DOHH2 (cell line): ENCODE results near the gene ORC4.

Experiments
- H3F3A ChIP-seq: fragments of 200-600 bp; sonication (generic), shearing (Covaris generic); 2 replicates; pipeline ENCODE4 v1.6.0; 2016; ENCODE audit warnings: antibody characterized with exemption, mild to moderate bottlenecking; ENCODE audit not compliant: control insufficient read depth, insufficient read depth
- H3K27ac ChIP-seq: fragments of 200-600 bp; sonication (generic); 2 replicates; pipeline ENCODE4 v1.5.1; 2014; ENCODE audit warnings: low read depth, mild to moderate bottlenecking, low read length, moderate library complexity
- H3K27me3 ChIP-seq: fragments of 200-600 bp; sonication (generic); 2 replicates; pipeline ENCODE4 v1.6.1; 2014; ENCODE audit warnings: mild to moderate bottlenecking, low read length, mixed read lengths; ENCODE audit not compliant: control insufficient read depth
- H3K36me3 ChIP-seq: fragments of 200-600 bp; sonication (generic); 2 replicates; pipeline ENCODE4 v1.6.1; 2014; ENCODE audit warnings: mild to moderate bottlenecking, low read length, moderate library complexity, mixed read lengths; ENCODE audit not compliant: control insufficient read depth
- H3K4me1 ChIP-seq: fragments of 200-600 bp; sonication (generic); 2 replicates; pipeline ENCODE4 v1.6.1; 2014; ENCODE audit warnings: mild to moderate bottlenecking, low read length, mixed read lengths; ENCODE audit not compliant: control insufficient read depth
- H3K4me2 ChIP-seq: fragments of 200-600 bp; sonication (generic); 2 replicates; pipeline ENCODE4 v1.6.0; 2014; ENCODE audit warnings: mild to moderate bottlenecking, low read length, moderate library complexity
- H3K4me3 ChIP-seq: fragments of 200-600 bp; sonication (generic); 2 replicates; pipeline ENCODE4 v1.5.1; 2014; ENCODE audit warnings: mild to moderate bottlenecking, low read length, mixed read lengths
- H3K79me2 ChIP-seq: fragments of 200-600 bp; sonication (generic); 2 replicates; pipeline ENCODE4 v1.6.1; 2014; ENCODE audit warnings: mild to moderate bottlenecking, low read length, mixed read lengths; ENCODE audit not compliant: control insufficient read depth
- H3K9me2 ChIP-seq: fragments of 200-600 bp; sonication (generic); replicated peaks from 2 replicates; pipeline ENCODE4 v1.6.1; 2014; ENCODE audit warnings: mild to moderate bottlenecking, low read length, mixed read lengths; ENCODE audit not compliant: control insufficient read depth
- H3K9me3 ChIP-seq: fragments of 200-600 bp; sonication (generic); 2 replicates; pipeline ENCODE4 v1.6.1; 2014; ENCODE audit warnings: antibody characterized with exemption, low read length, mixed read lengths; ENCODE audit not compliant: control insufficient read depth, insufficient read depth
- H4K20me1 ChIP-seq: fragments of 200-600 bp; sonication (generic); 2 replicates; pipeline ENCODE4 v1.6.0; 2014; ENCODE audit warnings: low read depth, mild to moderate bottlenecking, antibody characterized with exemption, low read length, moderate library complexity; ENCODE audit not compliant: control insufficient read depth, insufficient read depth
- EZH2phosphoT487 ChIP-seq: fragments of 200-600 bp; sonication (generic); IDR thresholded peaks from 2 replicates; pipeline ENCODE4 v1.6.1; 2017; ENCODE audit warnings: borderline replicate concordance, mild to moderate bottlenecking, antibody characterized with exemption, low read length, moderate library complexity, mixed read lengths
- TF ChIP-seq, protein P1 (sequence below): fragments of 200-600 bp; sonication (generic); IDR thresholded peaks from one replicate; pipeline ENCODE4 v1.5.1; 2014; ENCODE audit warnings: antibody characterized with exemption, mild to moderate bottlenecking, low read depth, low read length; ENCODE audit not compliant: poor library complexity, severe bottlenecking

ORC4 gene

DNA sequence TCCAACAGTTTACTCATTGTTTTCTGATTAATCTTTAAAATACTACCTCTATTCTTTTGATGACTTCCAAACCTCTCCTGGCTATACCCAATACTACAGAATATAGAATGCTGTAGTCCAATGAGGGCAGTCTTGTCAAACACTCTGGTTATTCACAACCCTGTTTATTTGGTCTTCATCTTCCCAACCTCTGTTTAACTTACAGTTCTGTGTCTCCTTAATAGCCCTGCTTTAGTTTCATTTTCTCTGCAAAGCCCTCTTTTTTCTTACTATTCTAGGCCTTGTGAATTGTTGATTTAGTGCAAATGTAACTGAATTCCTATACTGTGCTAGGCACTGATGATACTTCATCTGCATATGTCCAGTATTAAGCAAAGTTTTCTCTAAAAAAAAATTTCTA lies 135.7 kb downstream of the ORC4 start:
- H3K9me2 ChIP-seq: no peaks in the 10 kb centered on the region
- H3K27me3 ChIP-seq: no peaks in the 10 kb centered on the region
- no peaks in the 10 kb centered on the region for H3K9me3 ChIP-seq
- H3K4me3 ChIP-seq: no peak overlapping the region
- no peaks in the 10 kb centered on the region for H3K36me3 ChIP-seq
- no peaks in the 10 kb centered on the region for H3F3A ChIP-seq
- H3K4me2 ChIP-seq: no peak overlapping the region
- H3K27ac ChIP-seq: no peak overlapping the region
- peaks cover 8% of the 10 kb centered on the region for H3K4me1 ChIP-seq
- no peaks in the 10 kb centered on the region for H4K20me1 ChIP-seq
- TF ChIP-seq EZH2phosphoT487: no peak
- TF ChIP-seq, protein P1, sequence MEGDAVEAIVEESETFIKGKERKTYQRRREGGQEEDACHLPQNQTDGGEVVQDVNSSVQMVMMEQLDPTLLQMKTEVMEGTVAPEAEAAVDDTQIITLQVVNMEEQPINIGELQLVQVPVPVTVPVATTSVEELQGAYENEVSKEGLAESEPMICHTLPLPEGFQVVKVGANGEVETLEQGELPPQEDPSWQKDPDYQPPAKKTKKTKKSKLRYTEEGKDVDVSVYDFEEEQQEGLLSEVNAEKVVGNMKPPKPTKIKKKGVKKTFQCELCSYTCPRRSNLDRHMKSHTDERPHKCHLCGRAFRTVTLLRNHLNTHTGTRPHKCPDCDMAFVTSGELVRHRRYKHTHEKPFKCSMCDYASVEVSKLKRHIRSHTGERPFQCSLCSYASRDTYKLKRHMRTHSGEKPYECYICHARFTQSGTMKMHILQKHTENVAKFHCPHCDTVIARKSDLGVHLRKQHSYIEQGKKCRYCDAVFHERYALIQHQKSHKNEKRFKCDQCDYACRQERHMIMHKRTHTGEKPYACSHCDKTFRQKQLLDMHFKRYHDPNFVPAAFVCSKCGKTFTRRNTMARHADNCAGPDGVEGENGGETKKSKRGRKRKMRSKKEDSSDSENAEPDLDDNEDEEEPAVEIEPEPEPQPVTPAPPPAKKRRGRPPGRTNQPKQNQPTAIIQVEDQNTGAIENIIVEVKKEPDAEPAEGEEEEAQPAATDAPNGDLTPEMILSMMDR: no peak
- H3K79me2 ChIP-seq: no peaks in the 10 kb centered on the region

DNA sequence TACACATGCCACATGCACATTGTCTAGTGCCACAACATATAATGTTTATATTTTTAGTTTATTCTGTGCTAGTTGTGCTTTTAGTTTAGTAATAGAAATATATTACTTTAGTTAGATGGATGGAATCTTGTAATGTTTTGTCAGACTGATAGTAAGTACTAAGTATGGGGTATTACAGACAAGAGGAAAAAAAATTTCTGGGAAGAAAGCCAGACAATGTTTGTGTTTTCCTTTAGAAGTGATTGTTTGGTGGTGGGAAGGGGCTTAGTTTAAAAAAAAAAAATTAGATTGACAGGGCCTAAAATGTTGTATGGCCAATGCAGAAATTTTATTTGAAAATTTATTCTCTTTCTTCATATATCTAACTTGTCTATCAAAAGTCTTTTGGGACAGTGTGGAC lies 137.9 kb downstream of the ORC4 start:
- Histone ChIP-seq H3K27me3 (no peaks in the 10 kb centered on the region), H3K4me3 (no peak overlapping the region), H3F3A (no peaks in the 10 kb centered on the region), H3K9me3 (no peaks in the 10 kb centered on the region), H3K79me2 (no peaks in the 10 kb centered on the region), H3K4me2 (no peak overlapping the region), H3K27ac (no peak overlapping the region), H4K20me1 (no peaks in the 10 kb centered on the region), H3K9me2 (no peaks in the 10 kb centered on the region), H3K36me3 (no peaks in the 10 kb centered on the region), H3K4me1 (peaks cover 8% of the 10 kb centered on the region)
- no peak for TF ChIP-seq EZH2phosphoT487
- TF ChIP-seq, protein P1: no peak
